GM21786 (cell line): ENCODE measurements around the gene PLCH1.

ENCODE experiments used
- ATAC-seq: cut with Tn5 transposase; IDR thresholded peaks from one replicate; pipeline ENCODE4 v1.9.1; 2021; ENCODE audit not compliant: unreplicated experiment

Gene PLCH1

DNA sequence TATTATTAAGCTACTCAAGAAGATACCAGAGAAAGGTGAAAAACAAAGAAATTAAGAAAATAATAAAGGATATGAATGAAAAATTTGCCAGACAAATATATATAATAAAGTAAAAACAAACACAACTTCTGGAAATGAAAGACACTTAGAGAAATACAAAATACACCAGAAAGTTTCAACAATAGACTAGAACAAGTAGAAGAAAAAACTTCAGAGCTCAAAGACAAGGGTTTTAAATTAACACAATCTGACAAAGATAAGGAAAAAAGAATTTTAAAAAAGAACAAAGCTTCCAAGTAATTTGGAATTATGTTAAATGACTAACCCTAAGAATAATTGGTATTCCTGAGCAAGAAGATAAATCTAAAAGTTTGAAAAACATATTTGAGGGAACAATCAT is 135.3 kb downstream of the PLCH1 start:
- no peak for ATAC-seq

- ATAC-seq = no peak
Measured at GRCh38 chr3:155608228-155608920, 136.5 kb downstream of the PLCH1 start.

DNA sequence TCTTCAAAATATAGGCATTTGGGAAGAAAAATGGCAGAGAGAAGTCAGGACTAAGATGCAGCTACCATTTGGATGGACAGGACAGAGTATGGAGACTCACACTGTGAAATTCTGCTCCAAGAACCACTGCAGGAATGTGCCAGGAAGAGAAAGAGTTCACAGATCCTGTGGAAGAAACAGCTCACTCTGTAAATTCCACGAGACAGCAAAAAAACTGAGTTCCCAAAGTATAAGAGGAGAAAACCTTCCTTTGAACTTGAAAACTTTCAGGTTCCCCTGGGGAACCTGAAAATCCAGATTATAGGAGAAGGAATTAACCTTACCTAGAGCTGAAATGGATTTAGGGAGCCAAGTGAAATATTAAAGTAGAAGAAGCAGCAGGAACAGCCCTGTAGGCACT is 137.1 kb downstream of the PLCH1 start:
- no peak for ATAC-seq

DNA sequence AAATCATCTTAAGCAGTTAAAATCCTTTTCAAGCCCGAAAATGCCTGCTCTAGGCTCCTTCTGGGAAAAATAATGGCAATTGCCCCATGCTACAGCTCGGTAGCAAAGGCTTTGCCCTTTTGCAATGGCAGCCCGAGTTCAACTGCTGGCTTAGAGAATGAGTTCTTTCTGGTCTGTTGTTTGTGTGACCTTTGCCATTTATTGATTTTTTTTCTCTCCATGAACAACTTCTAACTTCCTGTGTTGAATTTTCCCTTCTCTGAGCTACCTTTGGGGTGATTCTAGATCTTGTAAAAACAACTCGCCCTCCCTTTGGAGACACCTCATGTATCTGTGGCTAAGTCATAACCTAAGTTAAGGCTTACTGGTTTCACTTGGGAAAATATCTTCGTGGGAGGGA is 139.3 kb downstream of the PLCH1 start:
- ATAC-seq = no peak

DNA sequence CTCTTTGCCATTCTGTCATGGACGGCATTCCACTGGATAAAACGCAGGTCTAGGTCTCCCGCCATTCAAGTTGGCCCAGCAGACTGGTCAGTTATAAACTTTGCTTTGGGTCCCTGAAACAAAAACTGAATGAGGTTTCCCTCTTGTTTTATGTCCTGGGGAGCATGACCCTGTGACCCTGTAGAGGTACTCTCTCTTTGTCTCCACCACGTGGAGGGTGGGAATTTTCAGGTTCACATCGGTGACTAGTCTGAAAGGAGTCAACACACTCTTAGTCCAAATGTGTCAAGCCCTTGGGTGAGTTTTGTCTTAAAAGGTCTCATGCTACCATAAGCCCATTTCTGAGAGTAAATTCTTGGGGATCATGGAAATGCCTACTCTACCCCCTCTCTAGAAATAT is 139.9 kb downstream of the PLCH1 start:
- ATAC-seq = no peak

DNA sequence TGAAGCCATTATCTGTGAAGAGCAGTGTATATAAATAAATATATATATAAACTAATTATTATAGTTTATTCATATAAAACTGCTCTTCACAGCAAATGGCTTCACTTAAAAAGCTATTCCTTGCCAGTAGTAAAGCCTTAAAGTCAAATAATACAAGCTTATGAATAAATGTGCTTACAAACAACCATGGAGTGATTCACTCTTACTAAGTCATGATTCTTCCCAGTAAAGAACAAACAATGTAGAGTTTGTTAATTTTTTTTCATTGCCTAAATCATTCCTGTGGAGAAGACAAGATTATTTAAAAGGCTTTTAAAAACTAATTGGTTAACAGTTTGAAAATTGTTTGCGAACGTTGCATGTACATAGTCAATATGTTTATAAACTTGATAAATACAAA is 140.7 kb downstream of the PLCH1 start:
- ATAC-seq = no peak

DNA sequence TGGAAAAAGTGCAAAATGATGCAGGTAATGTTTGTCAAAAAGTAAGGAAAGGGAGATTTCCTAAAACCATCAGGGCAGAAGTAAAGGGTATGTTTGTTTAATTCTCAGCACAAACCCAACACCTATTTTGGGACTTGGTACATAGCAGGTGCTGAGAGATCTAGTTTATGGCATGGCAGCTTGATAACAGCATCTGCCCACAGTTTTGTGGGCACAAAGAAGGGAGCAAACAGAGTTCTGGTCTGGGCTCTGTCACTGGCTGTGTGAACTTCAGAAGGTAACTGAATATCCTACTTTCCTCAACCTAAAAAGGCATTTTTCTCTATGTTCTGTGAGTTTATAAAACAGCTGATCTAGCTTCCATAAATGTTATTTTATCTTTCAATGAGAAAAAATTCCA is 141.6 kb downstream of the PLCH1 start:
- no peak for ATAC-seq

- ATAC-seq = no peak
Measured at GRCh38 chr3:155602307-155602706, 142.6 kb downstream of the PLCH1 start.

DNA sequence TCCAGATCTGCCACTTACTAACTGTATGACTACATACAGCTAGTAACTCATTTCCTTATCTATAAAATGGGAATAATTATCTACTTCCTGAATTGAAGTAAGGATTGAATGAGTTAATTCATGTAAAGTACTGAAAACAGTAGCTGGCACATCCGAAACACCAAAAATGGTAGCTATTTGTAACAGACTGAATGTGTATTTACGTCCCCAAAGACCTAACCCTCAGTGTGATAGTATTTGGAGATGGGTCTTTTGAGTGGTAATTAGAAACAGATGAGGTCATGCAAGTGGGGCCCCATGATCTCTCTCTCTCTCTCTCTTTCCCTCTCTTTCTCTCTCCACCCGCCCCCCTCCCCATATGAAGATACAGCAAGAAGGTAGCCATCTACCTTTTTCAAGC is 146.2 kb downstream of the PLCH1 start:
- no peak for ATAC-seq

- ATAC-seq = no peak
Measured at GRCh38 chr3:155596615-155597014, 148.3 kb downstream of the PLCH1 start.

- no peak for ATAC-seq
Measured at GRCh38 chr3:155595371-155595770, 149.5 kb downstream of the PLCH1 start.

GRCh38 chr3:155594526-155595187 is 150.2 kb downstream of the PLCH1 start:
- no peak for ATAC-seq

DNA sequence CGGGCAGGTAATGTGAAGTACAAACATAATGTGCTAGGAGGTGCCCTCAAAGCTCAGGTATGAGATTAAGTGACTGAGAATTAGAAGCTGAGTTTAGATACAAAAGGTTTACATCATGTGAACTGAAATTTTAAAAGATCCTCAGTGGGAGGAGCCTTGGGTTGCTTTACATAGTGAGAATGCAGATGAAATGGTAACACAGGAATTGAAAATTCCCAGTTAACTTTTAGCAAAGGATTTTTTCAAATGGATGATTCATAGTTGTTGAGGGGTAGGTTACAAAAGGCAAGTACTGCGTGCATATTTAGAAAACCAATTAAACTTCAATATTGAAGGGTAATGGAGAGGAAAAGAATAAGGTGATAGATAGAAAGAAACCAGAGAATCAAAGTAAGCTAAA is 157.3 kb downstream of the PLCH1 start:
- no peak for ATAC-seq

DNA sequence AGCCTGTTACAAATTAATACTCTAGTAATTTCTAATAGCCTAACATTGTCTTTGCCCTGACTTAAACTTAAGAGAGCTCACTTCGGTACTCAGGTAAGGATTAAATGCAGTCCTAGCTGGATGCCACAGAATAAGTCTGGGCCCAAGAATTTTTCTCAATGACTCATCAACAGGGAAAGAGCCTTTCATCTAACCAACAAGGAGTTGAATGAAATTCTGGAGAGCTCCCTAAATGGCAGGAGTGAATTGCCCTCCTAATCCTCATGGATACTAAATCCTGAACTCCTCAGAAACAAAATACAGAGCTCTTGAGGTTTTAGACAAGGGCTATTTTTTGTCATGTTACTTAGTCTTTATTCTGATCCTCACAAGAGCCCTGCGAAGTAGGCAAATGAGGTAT is 159.5 kb downstream of the PLCH1 start:
- no peak for ATAC-seq

GRCh38 chr3:155581579-155581978 is 163.3 kb downstream of the PLCH1 start:
- no peak for ATAC-seq

- no peak for ATAC-seq
Measured at GRCh38 chr3:155572085-155572484, 172.8 kb downstream of the PLCH1 start.

GRCh38 chr3:155568295-155568694 is 176.6 kb downstream of the PLCH1 start:
- no peak for ATAC-seq

GRCh38 chr3:155560594-155560993 is 184.3 kb downstream of the PLCH1 start:
- ATAC-seq = no peak

- no peak for ATAC-seq
Measured at GRCh38 chr3:155560135-155560534, 184.7 kb downstream of the PLCH1 start.

GRCh38 chr3:155556531-155556930 is 188.3 kb downstream of the PLCH1 start:
- no peak for ATAC-seq

- peak; percentile 1 for ATAC-seq
Measured at GRCh38 chr3:155555479-155556060, 189.3 kb downstream of the PLCH1 start.

- peak; percentile 73 for ATAC-seq
Measured at GRCh38 chr3:155554777-155555451, 190.0 kb downstream of the PLCH1 start.
